ENCODE results near the gene OSBPL1A.
A peak's percentile ranks its signal among the peaks of the same experiment; 100 is the strongest.

OSBPL1A gene

DNA sequence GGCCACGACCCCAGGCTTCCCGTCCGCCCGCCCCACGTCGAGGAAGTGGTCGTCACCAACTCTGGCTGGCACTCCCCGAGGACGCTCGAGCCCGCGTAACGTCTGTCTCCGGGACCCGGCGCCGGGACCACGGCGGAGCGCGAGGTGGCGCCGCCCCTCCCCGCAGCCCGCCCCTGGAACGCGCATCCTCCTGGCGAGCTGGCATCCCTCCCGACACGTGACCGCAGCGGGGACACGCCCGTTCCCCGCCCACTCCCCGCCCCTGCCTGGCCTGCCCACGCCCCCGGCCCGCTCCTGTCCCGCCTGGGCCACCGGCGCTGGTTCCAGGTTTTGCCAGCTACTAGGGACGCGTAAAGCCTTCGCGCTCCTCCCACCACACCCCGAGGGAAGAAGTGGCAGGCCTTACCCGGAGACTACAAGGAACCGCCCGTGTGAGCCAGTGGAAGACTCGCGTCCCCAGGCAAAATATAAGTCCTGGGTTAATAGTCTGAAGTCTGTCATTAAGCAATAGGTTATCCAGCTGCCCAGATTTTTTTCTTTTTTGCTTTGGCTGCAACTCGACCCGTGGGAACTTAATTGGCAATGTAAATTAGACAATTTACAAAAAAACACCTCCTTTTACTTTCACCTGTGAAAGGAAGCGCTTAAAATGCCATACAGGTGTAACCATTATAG lies at the start of gene OSBPL1A:
Gene OSBPL1A (minus strand): TSS at position 131 of the 675 bp plus-strand sequence. CDS start 20,291 bp downstream, outside the sequence.
- peak; percentile 81 to 82 for DNase-seq

DNA sequence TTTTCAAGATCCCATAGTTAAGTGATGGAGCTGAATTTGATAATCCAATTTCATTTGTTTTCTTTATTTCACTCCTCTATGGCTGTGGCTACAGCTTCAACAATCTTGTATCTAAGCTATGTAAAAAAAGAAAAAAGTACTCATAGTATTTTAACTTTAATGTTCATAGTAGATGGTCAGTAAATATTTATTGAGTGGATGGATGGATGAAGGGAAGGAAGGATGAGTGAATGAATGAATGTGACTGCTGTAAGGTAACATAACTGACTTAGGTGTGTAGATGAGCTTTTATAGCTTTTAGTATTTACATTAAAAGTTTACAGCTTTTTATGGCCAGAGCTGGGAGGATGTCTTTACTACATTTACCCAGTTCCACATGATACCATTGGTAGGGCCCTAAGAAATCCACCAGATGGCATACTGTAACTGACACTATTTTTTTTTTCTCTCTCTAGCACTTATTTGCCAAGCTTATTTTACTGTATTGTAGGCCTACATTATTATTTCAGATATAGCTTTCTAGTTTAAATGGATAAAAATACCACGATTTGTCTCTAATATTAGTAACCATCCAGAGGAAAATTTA lies 49.4 kb upstream of the OSBPL1A start:
- no peak for DNase-seq

DNA sequence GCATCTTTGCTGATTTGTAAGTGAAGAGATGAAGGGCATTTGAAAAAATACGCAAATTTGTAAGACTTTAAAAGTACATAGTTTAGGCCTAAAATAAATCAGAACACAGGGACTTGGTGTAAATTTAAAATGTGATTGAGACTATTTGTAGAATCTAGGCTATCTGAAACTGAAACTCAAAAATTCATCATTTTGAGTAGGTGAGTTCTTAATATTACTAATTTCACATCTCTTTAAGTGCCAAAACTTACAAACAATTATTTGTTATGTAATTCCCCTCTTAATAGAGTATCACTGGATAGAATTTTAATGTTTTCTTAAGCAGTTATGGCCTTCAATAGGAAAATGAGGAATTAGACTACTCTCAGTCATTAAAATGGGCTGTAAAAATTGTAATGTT lies 48.8 kb upstream of the OSBPL1A start:
- DNase-seq: no peak

DNA sequence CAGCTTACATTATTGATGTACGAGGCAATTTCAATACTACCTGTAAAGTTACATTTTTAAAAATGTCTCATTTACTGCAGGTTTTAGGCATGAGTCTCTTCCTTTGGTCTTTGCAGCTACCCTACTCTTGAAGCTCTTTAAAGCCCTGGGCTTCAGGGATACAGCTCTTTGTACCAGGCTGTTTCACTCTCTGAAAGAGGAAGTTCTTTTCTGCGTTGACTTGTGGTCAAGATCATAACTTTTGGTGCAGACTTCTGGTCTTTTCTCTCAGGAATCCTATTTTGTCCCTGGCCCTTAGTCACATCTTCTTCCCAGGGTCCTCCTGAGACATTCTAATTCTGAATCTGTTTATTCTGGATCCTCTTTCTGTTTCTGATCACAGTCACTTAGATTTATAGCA lies 46.2 kb upstream of the OSBPL1A start:
- no peak for DNase-seq

DNA sequence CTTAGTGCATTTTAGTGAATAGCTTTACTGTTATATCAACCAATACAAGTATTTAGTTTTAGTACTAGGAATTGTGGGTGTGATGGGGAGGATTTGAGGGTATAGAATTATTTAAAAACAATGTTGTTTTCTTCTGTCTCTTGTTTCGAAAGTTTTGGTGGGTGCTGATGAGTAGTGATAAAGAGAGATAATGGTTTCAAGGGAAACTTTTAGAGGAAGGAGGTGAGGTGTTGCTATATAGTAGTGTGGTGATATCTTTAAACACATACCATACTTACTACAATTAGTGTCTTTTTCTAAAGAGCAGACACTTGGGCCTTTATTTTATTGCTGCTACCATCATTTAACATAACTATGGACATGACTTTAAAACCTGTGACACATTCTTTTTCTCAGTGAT lies 39.3 kb upstream of the OSBPL1A start:
- DNase-seq: no peak

DNA sequence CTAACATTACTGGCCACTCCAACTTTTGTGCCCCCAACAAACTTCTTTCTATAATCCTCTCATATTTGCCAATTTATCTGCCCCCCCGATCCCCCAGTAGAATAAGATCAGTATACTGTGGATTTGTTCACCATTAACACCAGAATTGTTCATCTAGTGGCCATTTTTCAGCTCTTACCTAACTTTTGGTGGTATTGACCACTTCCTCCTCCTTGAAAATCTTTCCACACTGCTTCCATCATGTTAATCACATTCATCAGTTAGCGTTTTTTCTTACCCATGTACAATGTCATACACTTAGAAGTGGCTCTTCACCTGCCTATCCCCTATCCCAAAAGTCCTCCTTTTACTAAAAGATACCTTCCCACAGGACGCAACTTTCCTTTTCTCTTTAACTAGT lies 35.0 kb upstream of the OSBPL1A start:
- DNase-seq: no peak

DNA sequence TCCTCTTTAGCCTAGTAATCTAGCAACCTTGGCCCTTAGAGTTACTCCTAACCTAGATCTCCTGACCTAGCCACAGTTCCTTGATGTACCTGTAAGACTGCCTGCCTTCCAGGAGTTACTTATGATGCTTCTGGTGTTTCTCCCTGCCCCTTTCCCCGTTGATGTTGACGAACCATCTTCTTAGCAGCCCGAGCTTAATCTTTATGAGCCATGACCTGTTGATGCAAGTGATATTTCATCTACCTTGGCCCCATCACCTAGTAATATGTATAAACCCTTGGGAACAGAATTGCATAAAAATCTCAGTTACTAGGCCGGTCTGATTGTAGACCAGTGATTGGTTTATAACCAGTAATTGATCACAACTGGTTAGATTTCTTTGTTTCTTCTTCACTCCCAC lies 31.6 kb upstream of the OSBPL1A start:
- DNase-seq: no peak

DNA sequence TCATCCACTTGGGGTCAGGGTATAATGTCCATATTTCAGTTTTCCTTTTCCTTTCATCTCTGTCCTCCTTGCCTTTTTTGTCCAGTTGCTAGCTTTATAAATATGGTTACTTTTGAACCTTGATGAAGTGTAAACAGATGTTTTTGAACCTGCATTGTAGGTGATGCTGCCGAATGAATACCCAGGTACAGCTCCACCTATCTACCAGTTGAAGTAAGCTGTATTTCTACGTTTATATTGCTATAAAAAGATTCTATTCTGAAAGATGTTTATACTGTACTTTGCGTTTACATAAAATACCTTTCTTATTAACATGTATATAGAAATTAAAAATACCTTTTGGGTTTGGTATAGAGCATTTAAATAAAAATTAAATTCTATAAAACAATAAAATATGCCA lies 31.1 kb upstream of the OSBPL1A start:
- DNase-seq: no peak

DNA sequence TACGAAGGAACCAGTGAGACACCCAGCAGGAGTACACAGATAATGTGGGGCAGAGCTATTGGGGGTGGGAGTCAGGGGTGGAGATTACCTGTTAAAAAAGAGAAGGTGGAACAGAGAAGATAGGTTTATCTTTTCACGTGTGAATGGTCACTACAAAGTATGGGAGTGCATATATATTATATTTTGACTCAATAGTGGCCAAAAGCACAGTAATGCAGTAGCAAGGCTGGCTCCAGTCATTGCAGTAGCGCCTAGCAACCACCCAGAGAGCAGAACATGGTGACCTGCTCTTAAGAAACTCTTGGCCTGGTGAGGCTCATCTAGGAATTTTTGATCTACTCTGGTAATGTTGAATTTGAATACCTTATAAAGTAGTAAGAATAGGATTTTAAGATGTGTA lies 29.9 kb upstream of the OSBPL1A start:
- DNase-seq: no peak

DNA sequence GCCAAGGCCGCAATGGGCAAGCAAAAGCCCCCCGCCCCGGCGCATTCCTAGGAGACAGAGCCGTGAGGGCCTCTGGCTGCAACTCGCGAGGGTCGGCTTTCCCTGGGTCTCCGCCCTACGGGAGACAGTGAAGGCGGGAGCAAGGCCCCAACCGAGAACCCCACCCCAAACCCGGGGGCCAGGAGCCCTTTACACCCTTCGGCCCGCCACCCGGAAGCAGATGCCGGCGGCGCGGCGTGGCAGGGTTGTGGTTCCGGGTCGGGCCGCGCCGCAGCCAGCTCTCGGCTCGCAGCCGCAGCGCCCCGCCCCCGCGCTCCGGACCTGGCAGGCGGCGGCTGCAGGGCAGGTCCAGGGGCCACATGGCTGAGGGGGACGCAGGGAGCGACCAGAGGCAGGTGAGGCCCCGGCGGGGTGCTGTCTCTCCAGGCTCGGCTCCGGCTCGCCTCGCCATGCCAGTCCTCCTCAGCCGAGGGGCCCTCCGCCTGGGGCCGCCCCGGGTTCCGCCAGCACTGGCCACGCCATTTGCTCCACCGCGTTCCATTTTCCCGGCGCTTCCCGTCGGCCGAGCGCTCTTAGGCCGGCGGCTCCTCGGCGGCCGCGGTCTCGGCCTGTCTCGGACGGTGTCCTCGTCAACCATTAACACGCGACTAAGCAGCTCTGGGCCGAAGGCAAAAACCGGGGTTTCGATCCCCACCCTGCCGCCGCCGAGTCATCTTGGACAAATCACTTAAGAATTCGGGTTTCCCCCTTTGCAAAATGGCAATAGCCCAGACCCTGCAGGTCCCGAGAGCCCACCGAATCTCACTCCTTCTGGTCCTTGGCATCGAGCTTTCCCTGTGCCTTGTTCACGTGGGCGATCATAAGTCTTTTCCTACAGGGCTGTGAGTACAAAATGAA lies 29.0 kb upstream of the OSBPL1A start, which contains the start of gene IMPACT:
Gene IMPACT (plus strand): TSS at position 273 of the 897 bp plus-strand sequence. CDS start 87 bp downstream, at position 360.
- peak; percentile 76 to 80 for DNase-seq

DNA sequence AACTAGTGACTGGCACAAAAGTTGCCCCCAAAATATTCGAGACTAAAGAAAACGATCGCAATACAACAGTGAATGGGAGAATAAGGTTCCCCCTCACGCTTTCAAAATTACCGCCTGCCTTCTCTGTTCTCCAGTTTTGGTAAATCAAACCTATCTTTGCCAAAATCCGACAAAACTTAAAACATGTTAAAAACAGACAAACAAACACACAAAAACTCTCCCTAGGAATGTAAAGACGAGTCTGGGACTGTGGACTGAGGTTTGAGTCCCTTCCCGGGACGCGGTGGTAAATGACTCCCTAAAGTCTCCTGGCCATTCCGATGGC lies 28.4 kb upstream of the OSBPL1A start:
- DNase-seq: no peak

DNA sequence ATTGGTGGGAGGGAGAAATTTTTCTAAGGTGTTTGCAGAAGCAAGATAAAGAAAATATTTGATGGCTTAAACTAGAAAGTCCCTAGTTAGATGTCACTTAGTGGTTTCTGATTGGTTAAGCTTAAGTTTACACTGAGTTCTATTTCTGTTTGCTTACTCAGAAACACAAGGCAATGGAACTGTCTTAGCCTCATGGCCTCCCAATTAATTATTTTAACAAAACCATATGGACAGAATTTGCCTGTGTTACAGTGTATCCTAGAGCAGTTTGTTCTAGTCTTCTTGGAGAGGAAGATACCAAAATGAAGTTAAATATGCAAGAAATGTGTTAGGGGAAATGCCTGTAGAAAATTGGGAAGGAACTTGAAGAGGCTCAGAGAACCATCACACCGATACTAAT lies 24.2 kb upstream of the OSBPL1A start:
- DNase-seq: no peak

DNA sequence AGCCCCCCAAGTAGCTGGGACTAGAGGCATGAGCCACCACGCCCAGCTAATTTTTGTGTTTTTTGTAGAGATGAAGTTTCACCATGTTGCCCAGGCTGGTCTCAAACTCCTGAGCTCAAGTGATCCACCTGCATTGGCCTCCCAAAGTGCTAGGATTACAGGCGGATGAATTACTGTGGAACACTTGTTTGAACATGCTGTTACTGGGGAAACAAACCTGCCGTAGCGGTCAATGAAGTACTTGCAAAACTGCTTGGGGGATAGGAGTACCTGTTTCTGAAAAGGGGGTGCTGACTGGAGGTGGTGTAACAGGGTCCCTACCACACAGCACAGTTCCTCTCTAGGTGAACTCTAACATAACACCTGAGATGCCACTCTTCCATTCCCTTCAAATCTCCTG lies 22.9 kb upstream of the OSBPL1A start:
- no peak for DNase-seq

DNA sequence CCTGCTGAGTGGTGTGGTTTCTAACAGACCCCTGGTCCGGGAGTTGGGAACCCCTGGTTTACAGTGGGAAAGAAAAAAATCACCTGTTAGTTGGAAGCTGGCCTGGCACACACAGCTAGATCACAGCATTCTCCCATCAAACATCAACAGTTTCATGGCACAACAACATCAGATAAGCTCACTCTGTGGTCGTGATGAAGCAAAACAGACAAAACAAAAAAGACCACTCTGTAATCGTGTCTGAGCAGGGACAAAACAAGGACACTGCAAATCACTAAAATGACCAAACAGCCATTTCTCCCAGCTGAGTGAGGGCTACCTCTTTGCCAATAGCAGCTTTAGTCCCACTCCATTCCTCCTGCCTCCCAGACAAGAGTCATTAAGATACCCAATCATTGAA lies 19.9 kb upstream of the OSBPL1A start:
- DNase-seq: no peak

DNA sequence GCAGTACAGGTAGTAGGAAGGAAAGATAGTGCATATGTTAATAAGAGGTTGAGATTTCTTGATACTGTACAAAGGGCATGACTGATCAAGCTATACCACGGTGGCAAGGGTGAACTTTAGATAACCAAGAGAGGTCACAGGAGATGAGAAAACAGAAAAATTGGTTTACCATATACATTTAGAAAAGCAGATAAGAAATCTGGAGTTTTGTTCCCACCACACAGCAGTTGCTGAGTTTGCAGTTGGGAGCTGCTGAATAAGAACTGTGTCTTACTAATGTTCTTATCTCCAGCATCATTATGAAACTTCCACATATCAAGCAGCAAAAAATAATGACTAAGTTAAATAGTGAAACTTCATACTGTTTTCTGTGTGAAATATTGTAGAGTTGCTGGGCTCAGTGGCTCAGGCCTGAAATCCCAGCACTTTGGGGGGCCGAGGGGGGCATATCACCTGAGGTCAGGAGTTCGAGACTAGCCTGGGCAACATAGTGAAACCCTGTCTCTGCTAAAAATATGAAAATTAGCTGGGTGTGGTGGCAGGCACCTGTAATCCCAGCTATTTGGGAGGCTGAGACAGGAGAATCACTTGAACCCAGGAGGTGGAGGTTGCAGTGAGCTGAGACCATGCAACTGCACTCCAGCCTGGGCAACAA lies 16.9 kb upstream of the OSBPL1A start:
- DNase-seq: peak; percentile 29 to 50

DNA sequence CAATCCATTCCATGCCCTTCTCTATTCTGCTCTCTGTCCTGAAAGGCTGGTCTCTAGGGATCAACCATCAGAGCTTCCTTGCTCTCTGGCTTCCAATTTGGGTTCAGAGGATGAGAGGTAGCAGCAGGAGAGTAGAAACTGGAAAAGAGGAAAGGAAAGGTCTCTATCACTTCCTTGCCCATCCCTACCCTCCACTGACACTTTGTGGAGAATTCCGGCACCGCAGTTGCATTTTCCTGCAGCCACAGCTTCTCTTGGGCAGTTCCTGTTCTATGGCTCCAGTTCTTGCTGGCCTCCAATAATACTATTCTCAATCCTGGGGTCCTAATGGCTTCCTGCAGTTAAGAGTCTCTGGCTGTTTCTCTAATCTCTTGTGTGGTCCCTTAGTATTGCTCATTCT lies 15.5 kb upstream of the OSBPL1A start:
- no peak for DNase-seq

DNA sequence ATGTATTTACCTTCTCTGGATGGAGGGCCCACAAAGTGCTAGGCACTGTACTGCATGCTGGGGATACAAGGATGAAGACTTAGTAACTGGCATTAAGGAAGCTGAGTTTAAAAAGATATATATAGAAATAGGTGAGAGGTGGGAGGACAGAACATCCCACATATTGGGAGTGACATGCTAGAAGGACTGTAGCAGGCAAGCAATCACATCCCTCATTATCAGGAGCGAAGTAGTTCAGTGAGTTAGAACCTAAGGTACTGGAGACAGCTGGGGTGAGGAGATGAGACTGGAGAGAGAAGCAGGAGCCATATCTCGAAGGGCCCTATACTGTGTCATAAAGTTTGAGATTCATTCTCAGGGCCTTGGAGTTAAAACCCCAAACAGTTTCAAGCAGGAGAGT lies 10.9 kb upstream of the OSBPL1A start:
- DNase-seq: no peak

DNA sequence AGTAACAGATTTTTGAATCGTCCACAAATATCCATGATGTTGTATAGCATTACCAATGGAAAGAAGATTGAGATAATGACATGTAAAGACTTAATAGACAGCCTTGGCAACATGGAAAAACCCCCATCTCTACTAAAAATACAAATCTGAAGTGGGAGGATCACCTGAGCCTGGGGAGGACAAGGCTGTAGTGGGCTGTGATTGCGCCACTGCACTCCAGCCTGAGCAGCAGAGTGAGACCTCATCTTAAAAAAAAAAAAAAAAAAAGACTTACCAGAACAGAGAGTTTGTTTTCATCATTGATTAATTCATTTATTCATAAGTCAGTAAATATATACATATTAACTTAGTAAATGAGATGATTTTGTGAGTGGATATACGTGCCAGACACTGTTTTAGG lies 7.0 kb upstream of the OSBPL1A start:
- DNase-seq: no peak

DNA sequence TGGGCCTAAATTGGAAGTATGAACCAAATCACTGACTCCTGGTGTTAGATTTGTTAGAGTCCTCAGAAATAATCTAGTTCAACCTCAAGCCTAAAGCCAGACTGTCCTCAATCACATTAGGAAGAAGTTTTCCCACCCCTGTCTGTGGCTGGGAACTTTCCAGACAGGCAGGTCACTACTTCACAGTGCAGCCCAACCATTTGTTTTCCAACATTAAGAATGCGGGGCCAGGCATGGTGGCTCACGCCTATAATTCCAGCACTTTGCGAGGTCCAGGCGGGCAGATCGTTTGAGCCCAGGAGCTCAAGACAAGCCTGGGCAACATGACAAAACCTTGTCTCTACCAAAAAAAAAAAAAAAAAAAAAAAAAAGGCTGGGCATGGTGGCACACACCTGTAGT lies 5.5 kb upstream of the OSBPL1A start:
- no peak for DNase-seq

DNA sequence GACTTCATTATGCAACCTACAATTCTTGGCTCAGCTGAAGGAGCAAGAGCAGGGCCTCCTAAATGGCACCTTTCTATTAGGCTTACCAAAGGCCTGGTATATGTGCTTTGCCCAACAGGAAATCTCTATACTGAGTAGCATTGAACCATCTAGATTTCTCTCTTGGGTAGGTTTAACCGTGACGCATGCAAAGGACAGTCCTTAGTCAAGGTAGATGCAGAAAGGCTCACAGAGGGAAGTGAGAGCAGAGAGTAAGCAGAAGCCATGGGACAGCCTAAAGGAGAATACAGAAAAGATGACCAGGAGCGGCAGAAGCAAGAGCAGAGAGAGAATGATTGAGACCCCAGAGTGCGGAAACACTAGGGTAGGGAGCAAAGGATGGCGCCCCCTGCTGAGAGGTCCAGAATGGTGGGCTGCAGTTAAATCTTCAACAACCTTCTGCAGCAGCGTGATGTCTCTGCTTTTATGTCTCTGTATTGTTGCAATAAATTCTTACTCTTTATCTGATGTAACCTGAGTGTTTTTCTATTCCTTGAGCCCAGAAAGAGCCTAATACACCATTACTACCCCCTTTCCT lies 4.7 kb upstream of the OSBPL1A start:
- peak in 1 of 2 experiments; percentile 15 for DNase-seq

DNA sequence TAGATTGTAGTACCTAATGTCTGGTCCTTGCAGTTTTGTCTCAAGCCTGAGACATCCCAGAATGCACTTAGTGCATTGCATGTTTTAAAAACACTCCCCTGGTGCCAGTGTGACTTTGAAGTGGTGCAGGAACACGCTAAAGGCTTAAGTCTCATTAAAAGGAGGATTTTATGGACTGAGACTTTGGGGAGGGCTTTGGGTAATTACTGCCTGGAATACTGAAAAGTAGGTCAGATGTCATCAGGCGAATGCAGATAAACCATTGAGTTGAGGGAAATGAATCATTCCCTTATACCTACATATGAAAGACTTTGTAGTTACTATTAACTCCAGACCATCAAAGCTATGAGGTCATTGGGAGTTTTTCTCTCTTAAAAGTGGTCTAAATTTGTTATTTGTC lies 3.0 kb upstream of the OSBPL1A start:
- no peak for DNase-seq

DNA sequence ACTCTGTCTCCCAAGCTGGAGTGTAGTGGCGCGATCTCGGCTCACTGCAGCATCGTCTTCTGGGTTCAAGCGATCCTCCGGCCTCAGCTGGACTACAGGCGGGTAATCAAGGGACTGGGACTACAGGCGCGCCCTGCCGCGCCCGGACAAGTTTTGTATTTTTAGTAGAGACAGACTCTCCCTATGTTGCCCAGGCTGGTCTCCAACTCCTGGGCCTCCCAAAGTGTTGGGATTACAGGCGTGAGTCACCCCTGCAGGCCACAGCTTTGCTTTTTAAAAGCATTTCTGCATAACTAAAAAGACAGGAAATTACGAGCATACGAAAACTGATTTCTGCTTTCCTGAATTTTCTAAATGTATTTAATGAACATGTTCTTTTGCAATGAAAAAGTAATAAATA lies 916 bp upstream of the OSBPL1A start:
- no peak for DNase-seq

DNA sequence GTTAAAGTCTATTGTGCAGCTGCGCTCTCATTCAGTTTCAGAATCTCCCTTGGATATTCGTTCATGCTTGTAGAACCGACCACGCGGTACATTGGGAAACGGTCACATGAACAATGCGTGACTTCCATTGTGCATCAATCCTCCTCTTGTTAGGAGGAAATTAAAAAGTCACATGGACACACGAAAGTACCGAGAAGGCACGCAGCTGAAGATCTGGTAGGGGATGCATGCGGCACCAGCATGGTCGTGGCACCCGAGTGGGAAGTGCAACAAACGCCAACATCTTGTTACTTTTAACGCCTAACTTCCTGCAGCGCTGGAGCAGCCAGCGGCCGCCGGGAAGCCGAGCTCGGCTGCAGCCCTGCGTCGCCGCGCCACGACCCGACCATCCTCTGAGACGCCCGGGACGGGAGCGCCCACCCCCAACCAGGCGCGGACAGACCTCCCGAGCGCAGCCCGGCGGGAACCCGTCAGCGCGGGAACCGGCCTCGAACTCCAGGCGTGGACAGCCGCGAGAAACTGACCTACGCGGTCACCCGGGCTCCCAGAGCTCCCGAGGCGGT lies 412 bp downstream of the OSBPL1A start:
- DNase-seq: peak; percentile 26 to 36

Data from activated CD4-positive, alpha-beta T cell treated with anti-CD3 and anti-CD28 coated beads, Interleukin-2, amount 50 U/mL, for 48 hours (primary cell).